Neural progenitor cell (in vitro differentiated cells): ENCODE results near the gene SCN9A. TPM values are rescaled to one million over a fixed set of nuclear protein-coding genes. Genes with fewer than 3 reads are reported as not detected.
"Not testable (repeated sequence)": the region's sequence is repeated elsewhere in the genome, so short reads cannot be mapped to it uniquely, and the experiment has no call there.

ENCODE experiments used
- DNase-seq: peaks from one replicate; pipeline ENCODE4 v3.0.0-alpha.2; 2016; ENCODE audit warnings: low spot score
- H2AFZ ChIP-seq: fragments of 200-600 bp; sonication (generic); replicated peaks from 2 replicates; pipeline ENCODE4 v1.6.1; 2016; ENCODE audit warnings: antibody characterized with exemption
- H3F3A ChIP-seq: fragments of 200-600 bp; sonication (generic); 2 replicates; pipeline ENCODE4 v1.6.1; 2016; ENCODE audit warnings: antibody characterized with exemption, low read depth
- H3K27ac ChIP-seq: fragments of 200-600 bp; sonication (generic); 2 replicates; pipeline ENCODE4 v1.5.1; 2016; ENCODE audit warnings: mild to moderate bottlenecking
- H3K27me3 ChIP-seq: fragments of 200-600 bp; sonication (generic); 2 replicates; pipeline ENCODE4 v1.6.1; 2016; ENCODE audit warnings: mild to moderate bottlenecking, moderate library complexity
- H3K36me3 ChIP-seq: fragments of 200-600 bp; sonication (generic); 2 replicates; pipeline ENCODE4 v1.5.1; 2016
- H3K4me1 ChIP-seq: fragments of 200-600 bp; sonication (generic); 2 replicates; pipeline ENCODE4 v1.6.1; 2016; ENCODE audit warnings: mixed run types
- H3K4me2 ChIP-seq: fragments of 200-600 bp; sonication (generic); 2 replicates; pipeline ENCODE4 v1.6.1; 2016
- H3K4me3 ChIP-seq: fragments of 200-600 bp; sonication (generic); 2 replicates; pipeline ENCODE4 v1.5.1; 2016
- H3K79me2 ChIP-seq: fragments of 200-600 bp; sonication (generic); 2 replicates; pipeline ENCODE4 v1.6.1; 2016; ENCODE audit warnings: low read depth
- H3K9ac ChIP-seq: fragments of 200-600 bp; sonication (generic); 2 replicates; pipeline ENCODE4 v1.6.1; 2016
- H3K9me3 ChIP-seq: fragments of 200-600 bp; sonication (generic); 2 replicates; pipeline ENCODE4 v1.5.1; 2016; ENCODE audit warnings: low read depth
- H4K20me1 ChIP-seq: fragments of 200-600 bp; sonication (generic); 2 replicates; pipeline ENCODE4 v1.6.1; 2016; ENCODE audit warnings: low read depth
- H3K27ac Mint-ChIP-seq: 3 replicates; pipeline ENCODE4 v1.8.0; 2021; ENCODE audit warnings: mixed read lengths
- H3K27me3 Mint-ChIP-seq: 2 replicates; pipeline ENCODE4 v1.8.0; 2022; ENCODE audit warnings: low read depth, mild to moderate bottlenecking, inconsistent platforms, moderate library complexity, mixed read lengths; ENCODE audit not compliant: insufficient read depth
- H3K36me3 Mint-ChIP-seq: 3 replicates; pipeline ENCODE4 v1.8.0; 2021; ENCODE audit warnings: mixed read lengths
- H3K4me1 Mint-ChIP-seq: 3 replicates; pipeline ENCODE4 v1.8.0; 2021; ENCODE audit warnings: mixed read lengths
- H3K4me3 Mint-ChIP-seq: 3 replicates; pipeline ENCODE4 v1.8.0; 2021; ENCODE audit warnings: mild to moderate bottlenecking, moderate library complexity, mixed read lengths
- H3K9me3 Mint-ChIP-seq: 3 replicates; pipeline ENCODE4 v1.8.0; 2020; ENCODE audit warnings: mixed read lengths
- EZH2 ChIP-seq: fragments of 200-600 bp; sonication (generic); IDR thresholded peaks from 2 replicates; pipeline ENCODE4 v1.6.1; 2017; ENCODE audit warnings: antibody characterized with exemption, mild to moderate bottlenecking, moderate library complexity
- EZH2phosphoT487 ChIP-seq: fragments of 200-600 bp; sonication (generic); IDR thresholded peaks from 2 replicates; pipeline ENCODE4 v1.6.1; 2017; ENCODE audit warnings: antibody characterized with exemption
- total RNA-seq: library from RNA; depleted of rRNA; stranded (reverse); fragments of >200 nt; gene quantifications from 2 replicates; pipeline ENCODE4 v1.2.3, GENCODE V29; 2015; ENCODE audit warnings: low replicate concordance
- TF ChIP-seq, protein P1 (sequence below): fragments of 200-600 bp; sonication (generic); IDR thresholded peaks from 2 replicates; pipeline ENCODE4 v1.5.1; 2017; ENCODE audit warnings: antibody characterized with exemption, mild to moderate bottlenecking

SCN9A gene
- total RNA-seq, 1 donor from 2014 or later, result 1.1 TPM

GRCh38 chr2:166360906-166361305 is 14.8 kb downstream of the SCN9A start:
- Histone ChIP-seq H3K4me1 (no peaks in the 10 kb centered on the region), H2AFZ (no peak overlapping the region)
- no peaks in the 10 kb centered on the region for H3K36me3 Mint-ChIP-seq

DNA sequence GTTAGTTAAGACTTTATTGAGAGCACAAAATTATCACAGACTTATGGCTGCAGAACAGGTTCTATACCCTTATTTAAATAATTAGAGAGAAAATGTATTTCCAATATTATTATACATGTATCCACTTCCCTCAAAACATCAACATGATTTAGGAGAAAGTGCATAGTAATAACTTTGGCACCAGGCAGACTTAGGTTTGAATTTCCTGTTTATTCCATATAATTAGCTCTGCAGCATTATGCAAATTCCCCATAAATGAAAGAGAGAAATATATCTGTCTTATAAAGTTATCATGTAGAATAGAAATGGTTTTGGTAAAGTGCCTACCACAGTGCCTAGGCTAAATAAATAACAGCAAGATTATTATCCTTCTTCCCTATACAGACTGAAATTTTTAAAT is 15.3 kb downstream of the SCN9A start:
- Histone ChIP-seq H3F3A (no peaks in the 10 kb centered on the region), H4K20me1 (no peaks in the 10 kb centered on the region)
- no peak overlapping the region for H3K27ac Mint-ChIP-seq

More at GRCh38 chr2:166360906-166361305, 14.8 kb downstream of the SCN9A start:
- Mint-ChIP-seq H3K4me3 (no peak overlapping the region), H3K4me1 (no peaks in the 10 kb centered on the region), H3K9me3 (no peaks in the 10 kb centered on the region), H3K27ac (no peak overlapping the region), H3K27me3 (no peaks in the 10 kb centered on the region)
- H3K9ac ChIP-seq, result no peak overlapping the region
- H3K9me3 ChIP-seq, result no peaks in the 10 kb centered on the region
- no peaks in the 10 kb centered on the region for H3K27me3 ChIP-seq
- no peak overlapping the region for H3K4me3 ChIP-seq
- H3K79me2 ChIP-seq, result no peaks in the 10 kb centered on the region
- TF ChIP-seq, protein P1, sequence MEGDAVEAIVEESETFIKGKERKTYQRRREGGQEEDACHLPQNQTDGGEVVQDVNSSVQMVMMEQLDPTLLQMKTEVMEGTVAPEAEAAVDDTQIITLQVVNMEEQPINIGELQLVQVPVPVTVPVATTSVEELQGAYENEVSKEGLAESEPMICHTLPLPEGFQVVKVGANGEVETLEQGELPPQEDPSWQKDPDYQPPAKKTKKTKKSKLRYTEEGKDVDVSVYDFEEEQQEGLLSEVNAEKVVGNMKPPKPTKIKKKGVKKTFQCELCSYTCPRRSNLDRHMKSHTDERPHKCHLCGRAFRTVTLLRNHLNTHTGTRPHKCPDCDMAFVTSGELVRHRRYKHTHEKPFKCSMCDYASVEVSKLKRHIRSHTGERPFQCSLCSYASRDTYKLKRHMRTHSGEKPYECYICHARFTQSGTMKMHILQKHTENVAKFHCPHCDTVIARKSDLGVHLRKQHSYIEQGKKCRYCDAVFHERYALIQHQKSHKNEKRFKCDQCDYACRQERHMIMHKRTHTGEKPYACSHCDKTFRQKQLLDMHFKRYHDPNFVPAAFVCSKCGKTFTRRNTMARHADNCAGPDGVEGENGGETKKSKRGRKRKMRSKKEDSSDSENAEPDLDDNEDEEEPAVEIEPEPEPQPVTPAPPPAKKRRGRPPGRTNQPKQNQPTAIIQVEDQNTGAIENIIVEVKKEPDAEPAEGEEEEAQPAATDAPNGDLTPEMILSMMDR, result no peak
- TF ChIP-seq EZH2phosphoT487 (no peak), EZH2 (no peak)
- no peaks in the 10 kb centered on the region for H3K36me3 ChIP-seq
- no peak overlapping the region for H3K27ac ChIP-seq
- H3K4me2 ChIP-seq, result no peak overlapping the region
- H4K20me1 ChIP-seq, result no peaks in the 10 kb centered on the region
- no peaks in the 10 kb centered on the region for H3F3A ChIP-seq
- no peak for DNase-seq

DNA sequence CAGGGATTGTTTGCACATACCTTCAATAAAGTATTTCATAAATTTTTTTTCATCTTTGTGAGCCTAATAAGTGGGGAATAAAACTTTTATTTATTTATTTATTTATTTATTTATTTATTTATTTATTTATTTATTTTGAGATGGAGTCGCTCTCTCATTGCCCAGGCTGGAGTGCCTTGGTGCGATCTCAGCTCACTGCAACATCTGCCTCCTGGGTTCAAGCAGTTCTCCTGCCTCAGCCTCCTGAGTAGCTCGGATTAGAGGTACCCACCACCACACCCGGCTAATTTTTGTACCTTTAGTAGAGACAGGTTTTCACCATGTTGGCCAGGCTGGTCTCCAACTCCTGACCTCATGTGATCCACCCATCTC is 17.8 kb downstream of the SCN9A start:
- not testable (repeated sequence) for H3K4me3 Mint-ChIP-seq, H3K27ac ChIP-seq, H3K27me3 ChIP-seq, H3K4me3 ChIP-seq, H3F3A ChIP-seq, H3K27me3 Mint-ChIP-seq, H3K9me3 Mint-ChIP-seq, H4K20me1 ChIP-seq, H3K27ac Mint-ChIP-seq, H2AFZ ChIP-seq, H3K36me3 Mint-ChIP-seq, H3K36me3 ChIP-seq, H3K9ac ChIP-seq, H3K9me3 ChIP-seq, H3K4me2 ChIP-seq, H3K79me2 ChIP-seq, H3K4me1 ChIP-seq, H3K4me1 Mint-ChIP-seq, DNase-seq

More for the DNA sequence above, 15.3 kb downstream of the SCN9A start:
- H3K9me3 ChIP-seq, result no peaks in the 10 kb centered on the region
- no peaks in the 10 kb centered on the region for H3K36me3 ChIP-seq
- no peaks in the 10 kb centered on the region for H3K9me3 Mint-ChIP-seq
- H3K4me1 ChIP-seq, result no peaks in the 10 kb centered on the region
- H3K4me3 ChIP-seq, result no peak overlapping the region
- H3K27me3 ChIP-seq, result no peaks in the 10 kb centered on the region
- no peaks in the 10 kb centered on the region for H3K79me2 ChIP-seq
- no peak overlapping the region for H3K4me3 Mint-ChIP-seq
- TF ChIP-seq EZH2 (no peak), EZH2phosphoT487 (no peak)
- TF ChIP-seq, protein P1, result no peak
- DNase-seq, result no peak
- H2AFZ ChIP-seq, result no peak overlapping the region
- H3K27ac ChIP-seq, result no peak overlapping the region
- no peaks in the 10 kb centered on the region for H3K36me3 Mint-ChIP-seq
- no peak overlapping the region for H3K4me2 ChIP-seq
- no peaks in the 10 kb centered on the region for H3K4me1 Mint-ChIP-seq
- no peaks in the 10 kb centered on the region for H3K27me3 Mint-ChIP-seq
- H3K9ac ChIP-seq, result no peak overlapping the region

GRCh38 chr2:166357068-166357949 is 18.4 kb downstream of the SCN9A start:
- Histone ChIP-seq H3K79me2 (no peaks in the 10 kb centered on the region), H3K36me3 (no peaks in the 10 kb centered on the region), H4K20me1 (no peaks in the 10 kb centered on the region), H3K9ac (no peak overlapping the region), H2AFZ (no peak overlapping the region), H3K4me3 (no peak overlapping the region), H3F3A (no peaks in the 10 kb centered on the region), H3K27ac (no peak overlapping the region), H3K9me3 (no peaks in the 10 kb centered on the region), H3K27me3 (no peaks in the 10 kb centered on the region), H3K4me1 (no peaks in the 10 kb centered on the region), H3K4me2 (no peak overlapping the region)
- Mint-ChIP-seq H3K27ac (no peak overlapping the region), H3K4me1 (no peaks in the 10 kb centered on the region), H3K36me3 (no peaks in the 10 kb centered on the region), H3K27me3 (no peaks in the 10 kb centered on the region), H3K4me3 (no peak overlapping the region), H3K9me3 (no peaks in the 10 kb centered on the region)
- no peak for DNase-seq
- TF ChIP-seq EZH2phosphoT487 (no peak), EZH2 (no peak)
- TF ChIP-seq, protein P1, result no peak
